Neuronal stem cell (in vitro differentiated cells): ENCODE measurements around the gene C17orf75.

Experiments
- DNase-seq: peaks from one replicate; pipeline ENCODE4 v3.0.0-alpha.2; 2013; ENCODE audit warnings: low spot score
- H2AFZ ChIP-seq: one replicate; pipeline ENCODE4 v1.6.1; 2013; ENCODE audit warnings: mild to moderate bottlenecking, low read length, inconsistent platforms
- H2AK5ac ChIP-seq: 2 replicates; pipeline ENCODE4 v1.6.1; 2013; ENCODE audit warnings: low read depth, mild to moderate bottlenecking, inconsistent platforms, low read length, moderate library complexity, mixed read lengths
- H2BK120ac ChIP-seq: 2 replicates; pipeline ENCODE4 v1.6.1; 2013; ENCODE audit warnings: low read depth, mild to moderate bottlenecking, inconsistent platforms, low read length, moderate library complexity, mixed read lengths
- H2BK12ac ChIP-seq: one replicate; pipeline ENCODE4 v1.6.1; 2013; ENCODE audit warnings: low read length, inconsistent platforms
- H2BK15ac ChIP-seq: 2 replicates; pipeline ENCODE4 v1.6.1; 2013; ENCODE audit warnings: mild to moderate bottlenecking, low read length, inconsistent platforms, mixed read lengths
- H2BK5ac ChIP-seq: one replicate; pipeline ENCODE4 v1.6.1; 2013; ENCODE audit warnings: inconsistent platforms, mild to moderate bottlenecking, low read length, moderate library complexity
- H3K14ac ChIP-seq: one replicate; pipeline ENCODE4 v1.6.1; 2013; ENCODE audit warnings: low read length, inconsistent platforms
- H3K18ac ChIP-seq: 2 replicates; pipeline ENCODE4 v1.6.1; 2013; ENCODE audit warnings: low read length, inconsistent platforms
- H3K23ac ChIP-seq: 2 replicates; pipeline ENCODE4 v1.6.1; 2013; ENCODE audit warnings: low read depth, mild to moderate bottlenecking, mixed read lengths, low read length, inconsistent platforms; ENCODE audit not compliant: poor library complexity
- H3K27ac ChIP-seq: replicated peaks from 3 replicates; pipeline ENCODE4 v1.5.1; 2013; ENCODE audit warnings: low read length, inconsistent platforms
- H3K27me3 ChIP-seq, 3 experiments: 2 replicates each; pipeline ENCODE4 v1.6.1; 2013; ENCODE audit warnings: low read length in 3 of 3, mild to moderate bottlenecking in 2 of 3, inconsistent platforms in 1 of 3, low read depth in 1 of 3, mixed read lengths in 1 of 3, moderate library complexity in 1 of 3; ENCODE audit not compliant: control insufficient read depth in 3 of 3, insufficient read depth in 3 of 3
- H3K36me3 ChIP-seq, 2 donors: replicated peaks in 1 of 2; 2 replicates each; pipeline ENCODE4 v1.6.1; 2013; ENCODE audit warnings: low read length in 2 of 2; ENCODE audit not compliant: control insufficient read depth in 2 of 2, insufficient read depth in 2 of 2
- H3K4ac ChIP-seq: 2 replicates; pipeline ENCODE4 v1.6.1; 2013; ENCODE audit warnings: inconsistent platforms, mild to moderate bottlenecking, low read length, moderate library complexity
- H3K4me1 ChIP-seq, 2 donors: 1 replicate in 1 of 2; 2 replicates in 1 of 2; pipeline ENCODE4 v1.6.1; 2013; ENCODE audit warnings: low read length in 2 of 2, low read depth in 1 of 2; ENCODE audit not compliant: control insufficient read depth in 2 of 2, insufficient read depth in 1 of 2
- H3K4me2 ChIP-seq: one replicate; pipeline ENCODE4 v1.6.1; 2013; ENCODE audit warnings: mild to moderate bottlenecking, low read length, inconsistent platforms; ENCODE audit not compliant: insufficient read depth, poor library complexity, severe bottlenecking
- H3K4me3 ChIP-seq, 2 donors: 2 replicates each; pipeline ENCODE4 v1.5.1; 2013; ENCODE audit warnings: low read length in 2 of 2, mild to moderate bottlenecking in 2 of 2, inconsistent platforms in 1 of 2, moderate library complexity in 1 of 2
- H3K79me1 ChIP-seq: one replicate; pipeline ENCODE4 v1.6.1; 2013; ENCODE audit warnings: low read depth, mild to moderate bottlenecking, inconsistent platforms, low read length, moderate library complexity
- H3K9ac ChIP-seq: one replicate; pipeline ENCODE4 v1.6.1; 2013; ENCODE audit warnings: mild to moderate bottlenecking, low read depth, low read length, inconsistent platforms; ENCODE audit not compliant: poor library complexity
- H3K9me3 ChIP-seq, 2 donors: replicated peaks in 1 of 2; 2 replicates each; pipeline versions ENCODE3 to v1.6.1; 2013; ENCODE audit warnings: low read length in 2 of 2, mild to moderate bottlenecking in 2 of 2, inconsistent platforms in 1 of 2, low read depth in 1 of 2, mixed read lengths in 1 of 2, moderate library complexity in 1 of 2; ENCODE audit not compliant: control insufficient read depth in 2 of 2, insufficient read depth in 1 of 2
- H4K8ac ChIP-seq: one replicate; pipeline ENCODE4 v1.6.1; 2013; ENCODE audit warnings: low read depth, mild to moderate bottlenecking, inconsistent platforms, low read length, moderate library complexity
- H4K91ac ChIP-seq: one replicate; pipeline ENCODE4 v1.6.1; 2013; ENCODE audit warnings: low read length, low read depth, mild to moderate bottlenecking, inconsistent platforms; ENCODE audit not compliant: poor library complexity
- WGBS, 2 donors: extraction: QIAGEN DNeasy Blood & Tissue Kit; methylation state at CpG; one replicate each; pipeline ENCODE4 v1.1.7; 2013; ENCODE audit warnings: missing lambda C conversion rate in 2 of 2, mixed read lengths in 1 of 2; ENCODE audit not compliant: insufficient read length in 2 of 2, insufficient replicate concordance in 1 of 2; ENCODE audit errors: extremely low coverage in 2 of 2; 5-methylcytosine and 5-hydroxymethylcytosine counted together

C17orf75 gene

GRCh38 chr17:32299580-32300164 is 42.3 kb downstream of the C17orf75 start:
- Histone ChIP-seq H3K27ac (no peak overlapping the region), H3K4me1 (peaks cover 20 to 25% of the 10 kb centered on the region in 2 donors)
- no peak for DNase-seq

GRCh38 chr17:32298721-32299579 is 43.0 kb downstream of the C17orf75 start:
- Histone ChIP-seq H3K23ac (no peak overlapping the region), H2AFZ (no peak overlapping the region), H3K4me2 (no peak overlapping the region), H3K9ac (no peak overlapping the region), H2BK15ac (peak overlapping the region; percentile 22), H4K8ac (no peak overlapping the region), H3K36me3 (no peaks in the 10 kb centered on the region), H3K18ac (peak overlapping the region; percentile 9), H3K4ac (no peak overlapping the region), H3K27me3 (peaks cover 0 to 3% (median 0%) of the 10 kb centered on the region in 3 experiments), H3K27ac (no peak overlapping the region), H2BK5ac (no peak overlapping the region), H3K4me3 (no peak overlapping the region), H3K9me3 (no peaks in the 10 kb centered on the region), H2BK12ac (no peak overlapping the region), H3K14ac (peak overlapping the region; percentile 5), H3K79me1 (no peaks in the 10 kb centered on the region), H2BK120ac (no peak overlapping the region), H2AK5ac (no peak overlapping the region), H3K4me1 (peaks cover 13 to 19% of the 10 kb centered on the region in 2 donors), H4K91ac (no peak overlapping the region)
- no peak for DNase-seq
- no CpG with 5 or more reads among the region's 13 CpGs for WGBS, 2 donors

More at GRCh38 chr17:32299580-32300164, 42.3 kb downstream of the C17orf75 start:
- H3K4ac ChIP-seq: no peak overlapping the region
- no peaks in the 10 kb centered on the region for H3K79me1 ChIP-seq
- no peak overlapping the region for H2BK15ac ChIP-seq
- no peak overlapping the region for H4K91ac ChIP-seq
- no peak overlapping the region for H2BK12ac ChIP-seq
- no peak overlapping the region for H2AK5ac ChIP-seq
- H4K8ac ChIP-seq: no peak overlapping the region
- no peak overlapping the region for H3K18ac ChIP-seq
- no peaks in the 10 kb centered on the region for H3K36me3 ChIP-seq
- H3K9ac ChIP-seq: no peak overlapping the region
- H3K4me2 ChIP-seq: no peak overlapping the region
- H3K23ac ChIP-seq: no peak overlapping the region
- no peaks in the 10 kb centered on the region for H3K9me3 ChIP-seq
- H2AFZ ChIP-seq: no peak overlapping the region
- peaks cover 0 to 3% (median 0%) of the 10 kb centered on the region in 3 experiments for H3K27me3 ChIP-seq
- WGBS, 2 donors: no CpG with 5 or more reads among the region's 7 CpGs
- no peak overlapping the region for H3K14ac ChIP-seq
- H3K4me3 ChIP-seq: no peak overlapping the region
- no peak overlapping the region for H2BK120ac ChIP-seq
- H2BK5ac ChIP-seq: no peak overlapping the region

- Histone ChIP-seq H3K27ac (no peak overlapping the region), H3K9ac (no peak overlapping the region), H3K4me3 (no peak overlapping the region), H2AFZ (no peak overlapping the region), H2BK5ac (no peak overlapping the region), H4K91ac (no peak overlapping the region), H2AK5ac (peak overlapping the region; percentile 77), H3K14ac (peak overlapping the region; percentile 5), H3K79me1 (no peaks in the 10 kb centered on the region), H3K36me3 (no peaks in the 10 kb centered on the region), H2BK12ac (no peak overlapping the region), H3K23ac (no peak overlapping the region), H3K4me1 (peaks cover 9 to 12% of the 10 kb centered on the region in 2 donors), H2BK120ac (no peak overlapping the region), H3K18ac (no peak overlapping the region), H3K27me3 (peaks cover 0 to 3% (median 0%) of the 10 kb centered on the region in 3 experiments), H3K4me2 (no peak overlapping the region), H3K4ac (no peak overlapping the region), H4K8ac (no peak overlapping the region), H2BK15ac (peak overlapping the region; percentile 22), H3K9me3 (no peaks in the 10 kb centered on the region)
- WGBS, 2 donors: no CpG with 5 or more reads among the region's 6 CpGs
- DNase-seq: no peak
These were observed 43.7 kb downstream of the C17orf75 start for GRCh38 chr17:32298298-32298697.

- no peak overlapping the region for H4K8ac ChIP-seq
- H3K14ac ChIP-seq: no peak overlapping the region
- no peak overlapping the region for H2BK12ac ChIP-seq
- H2AK5ac ChIP-seq: peak overlapping the region; percentile 77
- H3K36me3 ChIP-seq: no peaks in the 10 kb centered on the region
- no peak overlapping the region for H2BK5ac ChIP-seq
- no CpG with 5 or more reads among the region's 6 CpGs for WGBS, 2 donors
- peaks cover 0 to 3% (median 0%) of the 10 kb centered on the region in 3 experiments for H3K27me3 ChIP-seq
- no peak overlapping the region for H3K4me3 ChIP-seq
- H3K27ac ChIP-seq: no peak overlapping the region
- no peak overlapping the region for H3K4ac ChIP-seq
- H3K18ac ChIP-seq: peak overlapping the region; percentile 59
- no peak overlapping the region for H3K23ac ChIP-seq
- no peak overlapping the region for H2BK15ac ChIP-seq
- H2AFZ ChIP-seq: no peak overlapping the region
- no peak overlapping the region for H3K4me2 ChIP-seq
- H2BK120ac ChIP-seq: no peak overlapping the region
- no peak overlapping the region for H4K91ac ChIP-seq
- H3K9ac ChIP-seq: no peak overlapping the region
- no peaks in the 10 kb centered on the region for H3K9me3 ChIP-seq
- H3K79me1 ChIP-seq: no peaks in the 10 kb centered on the region
- peaks cover 6 to 8% of the 10 kb centered on the region in 2 donors for H3K4me1 ChIP-seq
- DNase-seq: no peak
These were observed 44.1 kb downstream of the C17orf75 start for GRCh38 chr17:32297860-32298259.
